Measurements from ENCODE around the gene IGSF21. TPM values are rescaled to one million over a fixed set of nuclear protein-coding genes. Genes with fewer than 3 reads are reported as not detected.

Gene IGSF21
- polyA plus RNA-seq, 3 donors: not detected

GRCh38 chr1:18404460-18404859 lies 296.9 kb downstream of the IGSF21 start:
- Histone ChIP-seq H3K79me2 (ENCODE audit: insufficient read depth, low read length) (no peaks in the 10 kb centered on the region), H4K20me1 (ENCODE audit: insufficient read depth, low read length) (no peaks in the 10 kb centered on the region), H3K36me3 (replicated peaks in 1 of 2; ENCODE audit: control insufficient read depth in 1 of 2, insufficient read depth in 2 of 2, low read length in 2 of 2) (no peaks in the 10 kb centered on the region), H3K4me2 (replicated peaks; ENCODE audit: extremely low read depth, low read length, poor library complexity, severe bottlenecking) (no peak overlapping the region), H3K9me3 (replicated peaks in 1 of 2; ENCODE audit: control insufficient read depth in 1 of 2, insufficient read depth in 1 of 2, low read length in 2 of 2) (no peaks in the 10 kb centered on the region), H2AFZ (ENCODE audit: insufficient read depth, low read depth, low read length, poor library complexity, severe bottlenecking) (no peak overlapping the region), H3K9ac (ENCODE audit: insufficient read depth, low read length, poor library complexity, severe bottlenecking) (no peak overlapping the region), H3K27ac (ENCODE audit: low read depth in 1 of 2, low read length in 2 of 2) (no peak overlapping the region), H3K4me3 (replicated peaks in 1 of 3; ENCODE audit: low read depth in 2 of 3, low read length in 3 of 3) (no peak overlapping the region), H3K4me1 (ENCODE audit: control insufficient read depth in 1 of 2, insufficient read depth in 2 of 2, low read length in 2 of 2) (no peaks in the 10 kb centered on the region), H3K27me3 (ENCODE audit: control insufficient read depth in 2 of 2, insufficient read depth in 2 of 2, low read length in 2 of 2) (no peaks in the 10 kb centered on the region)
- intact Hi-C loops (cut with micrococcal nuclease): no loop called here
- H3K4me1 Mint-ChIP-seq: no peaks in the 10 kb centered on the region
- no peak for TF ChIP-seq CTCF (IDR thresholded peaks at IDR 0.05)
- DNase-seq: no peak
- no peak overlapping the region for H3K4me3 Mint-ChIP-seq
- peaks cover 0 to 5% (median 0%) of the 10 kb centered on the region in 7 donors for H3K9me3 Mint-ChIP-seq
- H3K36me3 Mint-ChIP-seq: no peaks in the 10 kb centered on the region
- no peak overlapping the region for H3K27ac Mint-ChIP-seq
- H3K27me3 Mint-ChIP-seq (ENCODE audit: low read depth in 3 of 3): peaks cover 3 to 4% (median 3%) of the 10 kb centered on the region in 3 donors
- WGBS (ENCODE audit: insufficient coverage): 100% methylated on average over 1 of the region's 3 CpGs

- no peaks in the 10 kb centered on the region for H3K4me1 ChIP-seq (ENCODE audit: control insufficient read depth in 1 of 2, insufficient read depth in 2 of 2, low read length in 2 of 2)
- no peaks in the 10 kb centered on the region for H4K20me1 ChIP-seq (ENCODE audit: insufficient read depth, low read length)
- no peak overlapping the region for H3K4me2 ChIP-seq (replicated peaks; ENCODE audit: extremely low read depth, low read length, poor library complexity, severe bottlenecking)
- TF ChIP-seq CTCF (IDR thresholded peaks at IDR 0.05): no peak
- H3K36me3 ChIP-seq (replicated peaks in 1 of 2; ENCODE audit: control insufficient read depth in 1 of 2, insufficient read depth in 2 of 2, low read length in 2 of 2): no peaks in the 10 kb centered on the region
- Mint-ChIP-seq H3K4me1 (no peaks in the 10 kb centered on the region), H3K4me3 (no peak overlapping the region), H3K9me3 (peaks cover 0 to 20% (median 14%) of the 10 kb centered on the region in 7 donors), H3K36me3 (no peaks in the 10 kb centered on the region), H3K27me3 (ENCODE audit: low read depth in 3 of 3) (peaks cover 1 to 7% (median 4%) of the 10 kb centered on the region in 3 donors), H3K27ac (no peak overlapping the region)
- H3K27ac ChIP-seq (ENCODE audit: low read depth in 1 of 2, low read length in 2 of 2): no peak overlapping the region
- WGBS (ENCODE audit: insufficient coverage): 71% methylated on average over 15 of the region's 26 CpGs
- peaks cover 6 to 16% of the 10 kb centered on the region in 2 donors for H3K9me3 ChIP-seq (replicated peaks in 1 of 2; ENCODE audit: control insufficient read depth in 1 of 2, insufficient read depth in 1 of 2, low read length in 2 of 2)
- H3K27me3 ChIP-seq (ENCODE audit: control insufficient read depth in 2 of 2, insufficient read depth in 2 of 2, low read length in 2 of 2): no peaks in the 10 kb centered on the region
- no peak overlapping the region for H3K9ac ChIP-seq (ENCODE audit: insufficient read depth, low read length, poor library complexity, severe bottlenecking)
- H2AFZ ChIP-seq (ENCODE audit: insufficient read depth, low read depth, low read length, poor library complexity, severe bottlenecking): no peak overlapping the region
- intact Hi-C loops (cut with micrococcal nuclease): no loop called here
- H3K79me2 ChIP-seq (ENCODE audit: insufficient read depth, low read length): no peaks in the 10 kb centered on the region
- no peak for DNase-seq
- no peak overlapping the region for H3K4me3 ChIP-seq (replicated peaks in 1 of 3; ENCODE audit: low read depth in 2 of 3, low read length in 3 of 3)
These were observed 299.8 kb downstream of the IGSF21 start for GRCh38 chr1:18407166-18408045.
